ENCODE measurements around the gene PTPRE.

DNA sequence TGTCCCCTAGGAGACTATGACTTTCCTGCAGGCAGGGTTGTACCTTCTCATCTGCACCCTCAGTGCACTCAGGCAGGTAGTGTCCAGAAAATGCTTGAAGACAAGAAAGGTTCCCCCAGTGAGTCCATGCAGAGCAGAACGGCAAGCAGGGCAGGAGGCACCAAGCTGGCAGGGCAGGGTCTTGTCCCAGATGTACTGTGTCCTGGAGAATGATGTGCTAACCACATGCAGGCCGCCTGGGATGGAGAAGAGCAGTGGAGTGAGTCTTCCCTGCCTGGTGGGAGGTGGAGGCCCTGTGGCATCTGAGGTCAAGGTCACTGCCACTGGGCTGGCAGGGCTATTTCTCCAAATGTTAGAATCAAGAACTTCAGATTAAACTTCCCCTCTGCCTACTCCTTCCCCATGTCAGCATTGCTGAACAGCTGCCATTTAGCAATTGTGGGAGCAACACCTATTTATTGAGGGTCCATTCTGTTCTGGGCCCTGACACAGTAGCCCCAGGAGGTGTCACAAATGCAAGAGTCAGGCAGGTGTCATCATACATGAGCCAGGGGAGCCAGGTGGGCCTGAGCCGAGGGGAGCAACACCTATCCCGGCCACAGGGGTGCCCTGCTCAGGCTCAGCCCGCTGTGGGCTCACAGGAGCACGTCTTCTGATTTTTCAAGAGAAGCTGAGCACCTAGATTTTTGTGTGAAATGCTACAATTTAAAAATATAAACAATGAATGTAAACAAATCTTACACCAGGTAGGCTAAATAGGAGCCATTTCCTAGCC is 34.1 kb downstream of the PTPRE start:
- TF ChIP-seq, protein P1, sequence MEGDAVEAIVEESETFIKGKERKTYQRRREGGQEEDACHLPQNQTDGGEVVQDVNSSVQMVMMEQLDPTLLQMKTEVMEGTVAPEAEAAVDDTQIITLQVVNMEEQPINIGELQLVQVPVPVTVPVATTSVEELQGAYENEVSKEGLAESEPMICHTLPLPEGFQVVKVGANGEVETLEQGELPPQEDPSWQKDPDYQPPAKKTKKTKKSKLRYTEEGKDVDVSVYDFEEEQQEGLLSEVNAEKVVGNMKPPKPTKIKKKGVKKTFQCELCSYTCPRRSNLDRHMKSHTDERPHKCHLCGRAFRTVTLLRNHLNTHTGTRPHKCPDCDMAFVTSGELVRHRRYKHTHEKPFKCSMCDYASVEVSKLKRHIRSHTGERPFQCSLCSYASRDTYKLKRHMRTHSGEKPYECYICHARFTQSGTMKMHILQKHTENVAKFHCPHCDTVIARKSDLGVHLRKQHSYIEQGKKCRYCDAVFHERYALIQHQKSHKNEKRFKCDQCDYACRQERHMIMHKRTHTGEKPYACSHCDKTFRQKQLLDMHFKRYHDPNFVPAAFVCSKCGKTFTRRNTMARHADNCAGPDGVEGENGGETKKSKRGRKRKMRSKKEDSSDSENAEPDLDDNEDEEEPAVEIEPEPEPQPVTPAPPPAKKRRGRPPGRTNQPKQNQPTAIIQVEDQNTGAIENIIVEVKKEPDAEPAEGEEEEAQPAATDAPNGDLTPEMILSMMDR (IDR thresholded peaks at IDR 0.05): no peak
- TF ChIP-seq POLR2A (IDR thresholded peaks at IDR 0.05) (no peak), EP300 (IDR thresholded peaks at IDR 0.05) (no peak)
